GM18498 (cell line): Measurements from ENCODE around the gene CHDH.

ENCODE experiments used
- ATAC-seq: cut with Tn5 transposase; IDR thresholded peaks from one replicate; pipeline ENCODE4 v1.9.1; 2021; ENCODE audit warnings: mild to moderate bottlenecking, moderate library complexity; ENCODE audit not compliant: unreplicated experiment

The CHDH gene

GRCh38 chr3:53792866-53793265 is 53.4 kb downstream of the CHDH start:
- no peak for ATAC-seq

- ATAC-seq: no peak
These were observed 54.9 kb downstream of the CHDH start for GRCh38 chr3:53791317-53791716.

GRCh38 chr3:53790470-53790869 is 55.7 kb downstream of the CHDH start:
- ATAC-seq: no peak

GRCh38 chr3:53789459-53789858 is 56.8 kb downstream of the CHDH start:
- ATAC-seq: no peak

- no peak for ATAC-seq
These were observed 58.2 kb downstream of the CHDH start for GRCh38 chr3:53788038-53788437.

- no peak for ATAC-seq
These were observed 59.2 kb downstream of the CHDH start for GRCh38 chr3:53787016-53787415.

GRCh38 chr3:53780806-53781205 is 65.4 kb downstream of the CHDH start:
- no peak for ATAC-seq

GRCh38 chr3:53780171-53780570 is 66.0 kb downstream of the CHDH start:
- no peak for ATAC-seq

- no peak for ATAC-seq
These were observed 68.1 kb downstream of the CHDH start for GRCh38 chr3:53778153-53778552.

GRCh38 chr3:53777468-53777867 is 68.8 kb downstream of the CHDH start:
- ATAC-seq: no peak

GRCh38 chr3:53776494-53777101 is 69.6 kb downstream of the CHDH start:
- no peak for ATAC-seq

- ATAC-seq: no peak
These were observed 70.4 kb downstream of the CHDH start for GRCh38 chr3:53775834-53776251.

- ATAC-seq: no peak
These were observed 71.2 kb downstream of the CHDH start for GRCh38 chr3:53775018-53775417.

GRCh38 chr3:53774414-53774813 is 71.8 kb downstream of the CHDH start:
- no peak for ATAC-seq

GRCh38 chr3:53773611-53774368 is 72.4 kb downstream of the CHDH start:
- peak; percentile 87 for ATAC-seq

GRCh38 chr3:53773021-53773436 is 73.2 kb downstream of the CHDH start:
- no peak for ATAC-seq

GRCh38 chr3:53772562-53772961 is 73.7 kb downstream of the CHDH start:
- no peak for ATAC-seq

GRCh38 chr3:53768478-53769459 is 77.5 kb downstream of the CHDH start:
- no peak for ATAC-seq

GRCh38 chr3:53766706-53767105 is 79.5 kb downstream of the CHDH start:
- no peak for ATAC-seq

- ATAC-seq: no peak
These were observed 80.5 kb downstream of the CHDH start for GRCh38 chr3:53765753-53766152.

- ATAC-seq: no peak
These were observed 82.0 kb downstream of the CHDH start for GRCh38 chr3:53764026-53764775.
